ENCODE data around the gene CTSK.
"Not testable (repeated sequence)": the region's sequence is repeated elsewhere in the genome, so short reads cannot be mapped to it uniquely, and the experiment has no call there.

Gene CTSK

DNA sequence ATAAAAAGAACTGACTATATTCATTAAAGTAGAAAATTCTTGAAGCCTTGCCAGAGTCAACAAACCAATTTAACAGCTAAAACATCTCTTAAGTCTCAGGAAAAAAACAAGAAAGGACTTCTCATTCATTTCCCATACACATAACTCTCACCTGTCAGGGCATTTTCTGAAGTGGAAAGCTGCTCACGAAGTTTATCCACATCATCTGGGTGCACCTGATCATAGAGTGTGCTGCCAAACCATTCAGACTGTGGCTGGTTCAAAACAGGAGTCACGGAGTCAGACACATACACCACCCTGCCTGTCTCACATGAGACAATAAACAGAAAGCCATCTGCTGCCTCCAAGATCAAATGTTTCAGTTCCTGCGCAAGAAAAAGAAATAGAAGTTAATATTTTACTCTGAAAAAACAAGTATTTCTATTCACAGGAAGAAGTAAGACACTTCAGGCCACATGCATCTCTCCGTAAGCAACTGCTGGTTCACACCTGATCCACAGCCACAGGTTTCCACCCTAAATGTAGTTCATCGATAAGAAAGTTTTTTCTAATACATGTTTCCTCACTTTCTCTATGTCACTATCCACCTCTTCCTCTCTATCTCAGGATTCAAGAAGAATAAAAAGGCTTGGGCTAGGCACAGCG lies 28.2 kb upstream of the CTSK start:
- Histone ChIP-seq H2AFZ (ENCODE audit: low read depth, low read length) (no peak overlapping the region), H3K27ac (ENCODE audit: low read length) (peak overlapping the region; percentile 95), H3K36me3 (replicated peaks; ENCODE audit: low read depth, low read length) (peaks cover 69% of the 10 kb centered on the region), H3K9me3 (ENCODE audit: insufficient read depth, low read length) (no peaks in the 10 kb centered on the region), H3K79me2 (ENCODE audit: low read length) (peaks cover 3% of the 10 kb centered on the region; the same call in 1 of the 2 replicates), H3K9ac (ENCODE audit: low read length) (peak overlapping the region; percentile 55), H3K27me3 (ENCODE audit: low read depth, low read length) (no peaks in the 10 kb centered on the region), H4K20me1 (ENCODE audit: insufficient read depth, low read length) (no peaks in the 10 kb centered on the region), H3K4me3 (ENCODE audit: low read length) (peak overlapping the region; percentile 47), H3K4me1 (ENCODE audit: low read length) (peaks cover 48% of the 10 kb centered on the region), H3K4me2 (ENCODE audit: low read length) (peak overlapping the region; percentile 69)
- TF ChIP-seq EZH2phosphoT487 (IDR thresholded peaks at IDR 0.05; ENCODE audit: low read depth), result no peak
- no peak for TF ChIP-seq CTCF (IDR thresholded peaks at IDR 0.05; ENCODE audit: low read depth, low read length)

DNA sequence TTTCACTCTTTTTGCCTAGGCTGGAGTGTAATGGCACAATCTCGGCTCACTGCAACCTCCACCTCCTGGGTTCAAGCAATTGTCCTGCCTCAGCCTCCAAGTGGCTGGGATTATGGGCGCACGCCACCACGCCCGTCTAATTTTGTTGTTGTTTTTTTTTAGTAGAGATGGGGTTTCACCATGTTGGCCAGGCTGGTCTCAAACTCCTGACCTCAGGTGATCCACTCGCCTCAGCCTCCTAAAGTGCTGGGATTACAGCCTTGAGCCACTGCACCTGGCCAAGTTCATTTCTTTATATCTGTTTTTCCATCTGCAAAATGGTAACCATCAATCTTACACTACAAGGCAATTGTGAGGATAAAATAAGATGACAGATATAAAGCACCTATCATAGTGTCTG lies 25.9 kb upstream of the CTSK start:
- not testable (repeated sequence) for H3K9ac ChIP-seq (ENCODE audit: low read length); H3K27me3 ChIP-seq (ENCODE audit: low read depth, low read length); H3K4me2 ChIP-seq (ENCODE audit: low read length); H3K27ac ChIP-seq (ENCODE audit: low read length); H3K4me3 ChIP-seq (ENCODE audit: low read length); H3K79me2 ChIP-seq (ENCODE audit: low read length); H3K9me3 ChIP-seq (ENCODE audit: insufficient read depth, low read length); H4K20me1 ChIP-seq (ENCODE audit: insufficient read depth, low read length); H2AFZ ChIP-seq (ENCODE audit: low read depth, low read length)
- peaks cover 73% of the 10 kb centered on the region for H3K36me3 ChIP-seq (replicated peaks; ENCODE audit: low read depth, low read length)
- peaks cover 41% of the 10 kb centered on the region for H3K4me1 ChIP-seq (ENCODE audit: low read length)

DNA sequence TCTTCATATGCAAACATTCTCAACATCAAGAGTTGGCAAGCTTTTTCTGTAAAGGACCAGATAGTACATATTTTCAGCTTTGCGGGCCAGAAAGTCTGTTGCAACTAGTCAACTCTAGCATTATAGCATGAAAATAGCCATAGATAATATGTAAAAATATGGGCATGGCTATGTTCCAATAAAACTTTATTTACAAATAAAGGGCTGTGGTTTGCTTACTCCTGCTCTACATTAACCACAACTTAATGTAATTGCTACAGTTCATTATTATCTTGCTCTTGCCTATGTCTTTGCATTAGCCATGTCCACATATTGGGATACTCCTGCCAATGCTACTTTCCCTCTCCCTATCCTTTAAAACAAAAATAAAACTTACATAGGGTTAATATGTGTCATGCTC lies 24.5 kb upstream of the CTSK start:
- Histone ChIP-seq H3K4me2 (ENCODE audit: low read length) (no peak overlapping the region), H3K27ac (ENCODE audit: low read length) (no peak overlapping the region), H2AFZ (ENCODE audit: low read depth, low read length) (no peak overlapping the region), H3K4me1 (ENCODE audit: low read length) (peaks cover 31% of the 10 kb centered on the region), H3K9me3 (ENCODE audit: insufficient read depth, low read length) (no peaks in the 10 kb centered on the region), H4K20me1 (ENCODE audit: insufficient read depth, low read length) (no peaks in the 10 kb centered on the region), H3K9ac (ENCODE audit: low read length) (no peak overlapping the region), H3K27me3 (ENCODE audit: low read depth, low read length) (no peaks in the 10 kb centered on the region), H3K79me2 (ENCODE audit: low read length) (peaks cover 3% of the 10 kb centered on the region; the same call in 1 of the 2 replicates), H3K36me3 (replicated peaks; ENCODE audit: low read depth, low read length) (peaks cover 74% of the 10 kb centered on the region), H3K4me3 (ENCODE audit: low read length) (no peak overlapping the region)
- TF ChIP-seq EZH2phosphoT487 (IDR thresholded peaks at IDR 0.05; ENCODE audit: low read depth) (no peak), CTCF (IDR thresholded peaks at IDR 0.05; ENCODE audit: low read depth, low read length) (no peak)

DNA sequence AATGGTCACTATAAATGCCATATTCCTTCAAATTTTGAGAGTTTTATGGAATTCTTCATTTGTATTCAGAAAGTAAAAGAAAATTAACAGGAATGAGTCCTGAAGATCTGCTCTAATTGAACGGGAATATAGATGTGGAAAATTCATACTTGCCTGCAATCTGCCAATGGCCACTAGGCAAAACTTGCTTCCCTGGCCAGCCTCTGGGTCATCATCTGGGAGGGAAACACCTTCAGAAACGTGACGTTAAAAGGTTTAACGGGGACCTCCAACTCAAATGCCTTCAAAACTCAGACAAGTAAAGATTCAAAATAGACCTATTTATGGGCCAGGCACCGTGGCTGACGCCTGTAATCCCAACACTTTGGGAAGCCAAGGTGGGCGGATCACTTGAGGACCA lies 21.7 kb upstream of the CTSK start:
- no peaks in the 10 kb centered on the region for H4K20me1 ChIP-seq (ENCODE audit: insufficient read depth, low read length)
- no peak overlapping the region for H2AFZ ChIP-seq (ENCODE audit: low read depth, low read length)
- H3K27me3 ChIP-seq (ENCODE audit: low read depth, low read length), result no peaks in the 10 kb centered on the region
- TF ChIP-seq CTCF (IDR thresholded peaks at IDR 0.05; ENCODE audit: low read depth, low read length), result no peak
- H3K9ac ChIP-seq (ENCODE audit: low read length), result no peak overlapping the region
- peaks cover 4% of the 10 kb centered on the region for H3K4me1 ChIP-seq (ENCODE audit: low read length)
- no peaks in the 10 kb centered on the region for H3K9me3 ChIP-seq (ENCODE audit: insufficient read depth, low read length)
- peaks cover 71% of the 10 kb centered on the region for H3K36me3 ChIP-seq (replicated peaks; ENCODE audit: low read depth, low read length)
- no peak overlapping the region for H3K27ac ChIP-seq (ENCODE audit: low read length)
- no peaks in the 10 kb centered on the region for H3K79me2 ChIP-seq (ENCODE audit: low read length)
- no peak overlapping the region for H3K4me3 ChIP-seq (ENCODE audit: low read length)
- H3K4me2 ChIP-seq (ENCODE audit: low read length), result no peak overlapping the region
